GM23338 (cell line): ENCODE results near the gene FBXL2.

Experiments
- NANOG ChIP-seq: IDR thresholded peaks from 2 replicates; pipeline ENCODE4 v1.6.1; 2016; ENCODE audit warnings: antibody characterized with exemption, borderline replicate concordance
- POLR2AphosphoS5 ChIP-seq: IDR thresholded peaks from 2 replicates; pipeline ENCODE4 v1.6.1; 2016; ENCODE audit warnings: antibody characterized with exemption, low read depth
- TF ChIP-seq, protein P1 (sequence below), 2 experiments: fragments of 200-600 bp in 1 of 2; sonication (generic) in 1 of 2; conservative IDR thresholded peaks; 2 replicates each; pipeline versions ENCODE4 v1.5.1 to v1.6.1; 2016 to 2017; ENCODE audit warnings: antibody characterized with exemption in 2 of 2, low read depth in 2 of 2, mild to moderate bottlenecking in 2 of 2, moderate library complexity in 1 of 2
- TF ChIP-seq, protein P2 (sequence below): IDR thresholded peaks from one replicate; pipeline ENCODE4 v1.6.1; 2018; ENCODE audit warnings: antibody characterized with exemption; ENCODE audit not compliant: unreplicated experiment

GRCh38 chr3:33317963-33318709, 40.9 kb downstream of the FBXL2 start:
- TF ChIP-seq, protein P1, sequence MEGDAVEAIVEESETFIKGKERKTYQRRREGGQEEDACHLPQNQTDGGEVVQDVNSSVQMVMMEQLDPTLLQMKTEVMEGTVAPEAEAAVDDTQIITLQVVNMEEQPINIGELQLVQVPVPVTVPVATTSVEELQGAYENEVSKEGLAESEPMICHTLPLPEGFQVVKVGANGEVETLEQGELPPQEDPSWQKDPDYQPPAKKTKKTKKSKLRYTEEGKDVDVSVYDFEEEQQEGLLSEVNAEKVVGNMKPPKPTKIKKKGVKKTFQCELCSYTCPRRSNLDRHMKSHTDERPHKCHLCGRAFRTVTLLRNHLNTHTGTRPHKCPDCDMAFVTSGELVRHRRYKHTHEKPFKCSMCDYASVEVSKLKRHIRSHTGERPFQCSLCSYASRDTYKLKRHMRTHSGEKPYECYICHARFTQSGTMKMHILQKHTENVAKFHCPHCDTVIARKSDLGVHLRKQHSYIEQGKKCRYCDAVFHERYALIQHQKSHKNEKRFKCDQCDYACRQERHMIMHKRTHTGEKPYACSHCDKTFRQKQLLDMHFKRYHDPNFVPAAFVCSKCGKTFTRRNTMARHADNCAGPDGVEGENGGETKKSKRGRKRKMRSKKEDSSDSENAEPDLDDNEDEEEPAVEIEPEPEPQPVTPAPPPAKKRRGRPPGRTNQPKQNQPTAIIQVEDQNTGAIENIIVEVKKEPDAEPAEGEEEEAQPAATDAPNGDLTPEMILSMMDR (conservative IDR thresholded peaks at IDR 0.05; ENCODE audit: low read depth in 2 of 2) = no peak
- TF ChIP-seq, protein P2, sequence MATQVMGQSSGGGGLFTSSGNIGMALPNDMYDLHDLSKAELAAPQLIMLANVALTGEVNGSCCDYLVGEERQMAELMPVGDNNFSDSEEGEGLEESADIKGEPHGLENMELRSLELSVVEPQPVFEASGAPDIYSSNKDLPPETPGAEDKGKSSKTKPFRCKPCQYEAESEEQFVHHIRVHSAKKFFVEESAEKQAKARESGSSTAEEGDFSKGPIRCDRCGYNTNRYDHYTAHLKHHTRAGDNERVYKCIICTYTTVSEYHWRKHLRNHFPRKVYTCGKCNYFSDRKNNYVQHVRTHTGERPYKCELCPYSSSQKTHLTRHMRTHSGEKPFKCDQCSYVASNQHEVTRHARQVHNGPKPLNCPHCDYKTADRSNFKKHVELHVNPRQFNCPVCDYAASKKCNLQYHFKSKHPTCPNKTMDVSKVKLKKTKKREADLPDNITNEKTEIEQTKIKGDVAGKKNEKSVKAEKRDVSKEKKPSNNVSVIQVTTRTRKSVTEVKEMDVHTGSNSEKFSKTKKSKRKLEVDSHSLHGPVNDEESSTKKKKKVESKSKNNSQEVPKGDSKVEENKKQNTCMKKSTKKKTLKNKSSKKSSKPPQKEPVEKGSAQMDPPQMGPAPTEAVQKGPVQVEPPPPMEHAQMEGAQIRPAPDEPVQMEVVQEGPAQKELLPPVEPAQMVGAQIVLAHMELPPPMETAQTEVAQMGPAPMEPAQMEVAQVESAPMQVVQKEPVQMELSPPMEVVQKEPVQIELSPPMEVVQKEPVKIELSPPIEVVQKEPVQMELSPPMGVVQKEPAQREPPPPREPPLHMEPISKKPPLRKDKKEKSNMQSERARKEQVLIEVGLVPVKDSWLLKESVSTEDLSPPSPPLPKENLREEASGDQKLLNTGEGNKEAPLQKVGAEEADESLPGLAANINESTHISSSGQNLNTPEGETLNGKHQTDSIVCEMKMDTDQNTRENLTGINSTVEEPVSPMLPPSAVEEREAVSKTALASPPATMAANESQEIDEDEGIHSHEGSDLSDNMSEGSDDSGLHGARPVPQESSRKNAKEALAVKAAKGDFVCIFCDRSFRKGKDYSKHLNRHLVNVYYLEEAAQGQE = no peak
- TF ChIP-seq NANOG = no peak
- no peak for TF ChIP-seq POLR2AphosphoS5
